Gastrocnemius medialis (tissue), 4 donors: ENCODE measurements around the gene SLC66A2.

Source experiments
- POLR2A ChIP-seq, 2 donors: fragments of 450-650 bp; IDR thresholded peaks; one replicate each; pipeline ENCODE4 v1.6.1; 2017; ENCODE audit warnings: antibody characterized with exemption in 2 of 2, mild to moderate bottlenecking in 2 of 2, moderate library complexity in 2 of 2
- TF ChIP-seq, protein P1 (sequence below), 5 experiments: fragments of 450-650 bp in 3 of 5; fragments of 200-600 bp in 2 of 5; sonication (generic) in 2 of 5; IDR thresholded peaks in 4 of 5; conservative IDR thresholded peaks in 1 of 5; 1 replicate in 4 of 5; 2 replicates in 1 of 5; pipeline ENCODE4 v1.5.1; 2016 to 2019; ENCODE audit warnings: antibody characterized with exemption in 5 of 5, mild to moderate bottlenecking in 3 of 5, moderate library complexity in 3 of 5

DNA sequence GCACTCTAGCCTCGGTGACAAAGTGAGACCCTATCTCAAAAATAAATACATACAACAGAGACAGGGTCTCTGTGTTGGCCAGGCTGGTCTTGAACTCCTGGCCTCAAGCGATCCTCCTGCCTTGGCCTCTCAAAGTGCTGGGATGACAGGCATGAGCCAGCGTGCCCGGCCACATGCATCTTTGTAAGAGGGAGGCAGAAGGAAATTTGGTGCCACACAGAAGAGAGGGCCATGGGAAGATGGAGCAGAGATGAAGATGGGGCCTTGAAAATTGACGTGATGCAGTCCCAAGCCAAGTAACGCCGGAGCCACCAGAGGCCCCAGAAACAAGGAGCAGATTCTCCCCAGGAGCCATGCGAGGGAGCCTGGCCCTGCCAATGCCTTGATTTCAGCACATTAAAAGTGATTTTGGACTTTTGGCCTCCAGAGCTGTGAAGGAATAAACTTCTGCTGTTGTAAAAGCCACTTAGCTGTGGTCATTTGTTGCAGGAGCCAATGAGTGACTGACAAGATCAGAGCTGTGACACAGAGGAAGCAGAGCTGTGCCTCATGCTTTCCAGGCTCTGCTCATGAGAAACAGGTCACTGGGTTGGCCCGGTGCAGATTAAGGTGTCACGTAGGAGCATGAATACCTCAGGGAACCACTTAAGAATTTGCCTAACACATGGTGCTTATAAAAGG lies 2.7 kb upstream of the SLC66A2 start:
- TF ChIP-seq, protein P1, sequence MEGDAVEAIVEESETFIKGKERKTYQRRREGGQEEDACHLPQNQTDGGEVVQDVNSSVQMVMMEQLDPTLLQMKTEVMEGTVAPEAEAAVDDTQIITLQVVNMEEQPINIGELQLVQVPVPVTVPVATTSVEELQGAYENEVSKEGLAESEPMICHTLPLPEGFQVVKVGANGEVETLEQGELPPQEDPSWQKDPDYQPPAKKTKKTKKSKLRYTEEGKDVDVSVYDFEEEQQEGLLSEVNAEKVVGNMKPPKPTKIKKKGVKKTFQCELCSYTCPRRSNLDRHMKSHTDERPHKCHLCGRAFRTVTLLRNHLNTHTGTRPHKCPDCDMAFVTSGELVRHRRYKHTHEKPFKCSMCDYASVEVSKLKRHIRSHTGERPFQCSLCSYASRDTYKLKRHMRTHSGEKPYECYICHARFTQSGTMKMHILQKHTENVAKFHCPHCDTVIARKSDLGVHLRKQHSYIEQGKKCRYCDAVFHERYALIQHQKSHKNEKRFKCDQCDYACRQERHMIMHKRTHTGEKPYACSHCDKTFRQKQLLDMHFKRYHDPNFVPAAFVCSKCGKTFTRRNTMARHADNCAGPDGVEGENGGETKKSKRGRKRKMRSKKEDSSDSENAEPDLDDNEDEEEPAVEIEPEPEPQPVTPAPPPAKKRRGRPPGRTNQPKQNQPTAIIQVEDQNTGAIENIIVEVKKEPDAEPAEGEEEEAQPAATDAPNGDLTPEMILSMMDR (IDR thresholded peaks at IDR 0.05 in 4 of 5, conservative IDR thresholded peaks at IDR 0.05 in 1 of 5): no peak
- no peak for TF ChIP-seq POLR2A (IDR thresholded peaks at IDR 0.05)
